GM12878 (cell line): ENCODE measurements around the gene AGAP1. TPM values are rescaled to one million over a fixed set of nuclear protein-coding genes. Genes with fewer than 3 reads are reported as not detected.

ENCODE experiments used
- ATAC-seq: fragments of 200-7000 bp; cut with Tn5 transposase; 3 replicates; pipeline ENCODE4 v1.9.1; 2020; ENCODE audit warnings: mild to moderate bottlenecking, moderate library complexity
- BruUV-seq: library from RNA; stranded (reverse); fragments of 400-500 nt; replicated peaks from 2 replicates; lab custom pipeline; 2021; lab: Mats Ljungman, UMichigan
- CTCF ChIA-PET: fragments of 300-600 bp; sonication (Branson Sonifier 250); formaldehyde crosslinking; extraction: SDS; loops from one replicate; lab custom pipeline; 2021; ENCODE audit warnings: inconsistent platforms; lab: Yijun Ruan, JAX
- POLR2A ChIA-PET: fragments of 350-600 bp; formaldehyde crosslinking; extraction: SDS; loops from one replicate; lab custom pipeline; 2021; ENCODE audit warnings: inconsistent platforms; lab: Charles Lee
- RAD21 ChIA-PET: fragments of 300-600 bp; sonication (Branson Sonifier 250); formaldehyde crosslinking; loops from one replicate; lab custom pipeline; 2023; ENCODE audit warnings: antibody characterized with exemption; ENCODE audit not compliant: unreplicated experiment; lab: Charles Lee
- SMC1A ChIA-PET: fragments of 300-600 bp; sonication (Branson Sonifier 250); formaldehyde crosslinking; loops from one replicate; lab custom pipeline; 2023; ENCODE audit not compliant: unreplicated experiment, uncharacterized antibody; lab: Charles Lee
- DNase-seq: peaks from one replicate; pipeline ENCODE4 v3.0.0-alpha.2; 2011; ENCODE audit warnings: low read depth, low spot score
- FAIRE-seq: peaks from 3 replicates; lab custom pipeline; 2011; peaks lifted over from hg19 to GRCh38; lab: Jason Lieb, UNC
- H2AFZ ChIP-seq: 2 replicates; pipeline ENCODE4 v1.6.0; 2011; ENCODE audit warnings: low read depth, low read length, control low read depth; ENCODE audit not compliant: control insufficient read depth
- H3K27ac ChIP-seq: 2 replicates; pipeline ENCODE4 v1.5.1; 2011; ENCODE audit warnings: control low read depth; ENCODE audit not compliant: control insufficient read depth, insufficient read depth
- H3K27me3 ChIP-seq, 2 experiments: replicated peaks in 1 of 2; 2 replicates each; pipeline versions ENCODE4 v1.6.0 to v1.6.1; 2011; ENCODE audit warnings: low read length in 1 of 2; ENCODE audit not compliant: control insufficient read depth in 2 of 2, insufficient read depth in 2 of 2
- H3K36me3 ChIP-seq, 2 experiments: 2 replicates each; pipeline ENCODE4 v1.5.1; 2011; ENCODE audit warnings: low read length in 1 of 2; ENCODE audit not compliant: control insufficient read depth in 2 of 2, insufficient read depth in 2 of 2
- H3K4me1 ChIP-seq: 2 replicates; pipeline ENCODE4 v1.6.1; 2011; ENCODE audit warnings: mild to moderate bottlenecking, low read length, moderate library complexity, mixed read lengths; ENCODE audit not compliant: control insufficient read depth, insufficient read depth
- H3K4me2 ChIP-seq: 2 replicates; pipeline ENCODE4 v1.6.0; 2011; ENCODE audit warnings: control low read depth; ENCODE audit not compliant: control insufficient read depth, insufficient read depth
- H3K4me3 ChIP-seq: fragments of 200-600 bp; sonication (generic); 2 replicates; pipeline ENCODE4 v1.5.1; 2016
- H3K79me2 ChIP-seq: 2 replicates; pipeline ENCODE4 v1.6.0; 2011; ENCODE audit warnings: low read length; ENCODE audit not compliant: control insufficient read depth, insufficient read depth
- H3K9ac ChIP-seq: 2 replicates; pipeline ENCODE4 v1.8.0; 2011; ENCODE audit warnings: low read length, control low read depth, mixed read lengths; ENCODE audit not compliant: control insufficient read depth, insufficient read depth
- H3K9me3 ChIP-seq: replicated peaks from 3 replicates; pipeline ENCODE4 v1.5.1; 2011; ENCODE audit warnings: mild to moderate bottlenecking, low read length; ENCODE audit not compliant: control insufficient read depth, insufficient read depth
- H4K20me1 ChIP-seq: 2 replicates; pipeline ENCODE4 v1.6.0; 2011; ENCODE audit not compliant: control insufficient read depth, insufficient read depth
- ATF2 ChIP-seq: IDR thresholded peaks from 2 replicates; pipeline ENCODE4 v1.6.1; 2012; ENCODE audit warnings: low read length, inconsistent platforms
- ATF7 ChIP-seq: fragments of 450-650 bp; IDR thresholded peaks from 2 replicates; pipeline ENCODE4 v1.6.1; 2016; ENCODE audit warnings: low read depth, mild to moderate bottlenecking
- BRCA1 ChIP-seq: IDR thresholded peaks from 2 replicates; pipeline ENCODE4 v1.6.1; 2011; ENCODE audit warnings: low read depth, low read length, improper control_type of control experiment
- CREM ChIP-seq: IDR thresholded peaks from 2 replicates; pipeline ENCODE4 v1.6.1; 2014; ENCODE audit warnings: antibody characterized with exemption, low read depth
- DPF2 ChIP-seq: fragments of 450-650 bp; IDR thresholded peaks from 2 replicates; pipeline ENCODE4 v1.6.1; 2017; ENCODE audit warnings: mild to moderate bottlenecking
- ETV6 ChIP-seq, 2 experiments: fragments of 450-650 bp in 1 of 2; IDR thresholded peaks in 1 of 2; conservative IDR thresholded peaks in 1 of 2; 2 replicates each; pipeline ENCODE4 v1.6.1; 2014; ENCODE audit warnings: antibody characterized with exemption in 1 of 2, borderline replicate concordance in 1 of 2, low read depth in 1 of 2, mild to moderate bottlenecking in 1 of 2, moderate library complexity in 1 of 2
- FOXM1 ChIP-seq: IDR thresholded peaks from 2 replicates; pipeline ENCODE4 v1.6.1; 2012; ENCODE audit warnings: low read depth, mild to moderate bottlenecking, inconsistent platforms, low read length, moderate library complexity
- GABPA ChIP-seq: IDR thresholded peaks from 2 replicates; pipeline ENCODE4 v1.6.1; 2014; ENCODE audit warnings: antibody characterized with exemption, low read depth, mild to moderate bottlenecking, inconsistent platforms
- HSF1 ChIP-seq: fragments of 150-350 bp; IDR thresholded peaks from 2 replicates; pipeline ENCODE4 v1.6.1; 2014; ENCODE audit warnings: mild to moderate bottlenecking, low read depth, low read length
- IKZF2 ChIP-seq, 2 experiments: fragments of 450-650 bp; IDR thresholded peaks; 2 replicates each; pipeline ENCODE4 v1.6.1; 2017; ENCODE audit warnings: mild to moderate bottlenecking in 2 of 2, moderate library complexity in 2 of 2
- MLLT1 ChIP-seq: fragments of 450-650 bp; IDR thresholded peaks from 2 replicates; pipeline ENCODE4 v1.6.1; 2016; ENCODE audit warnings: mild to moderate bottlenecking
- NR2F1 ChIP-seq: fragments of 450-650 bp; conservative IDR thresholded peaks from 2 replicates; pipeline ENCODE4 v1.6.1; 2017; ENCODE audit warnings: mild to moderate bottlenecking
- PAX5 ChIP-seq: IDR thresholded peaks from 2 replicates; pipeline ENCODE4 v1.6.1; 2011; ENCODE audit warnings: low read depth, low read length, borderline replicate concordance
- PKNOX1 ChIP-seq: fragments of 450-650 bp; IDR thresholded peaks from 2 replicates; pipeline ENCODE4 v1.6.1; 2016; ENCODE audit warnings: mild to moderate bottlenecking
- SKIL ChIP-seq: fragments of 450-650 bp; IDR thresholded peaks from 2 replicates; pipeline ENCODE4 v1.6.1; 2017; ENCODE audit warnings: mild to moderate bottlenecking, low read depth, inconsistent platforms; ENCODE audit not compliant: poor library complexity, severe bottlenecking
- SPI1 ChIP-seq: IDR thresholded peaks from 2 replicates; pipeline ENCODE4 v1.6.1; 2011; ENCODE audit warnings: low read depth, mild to moderate bottlenecking, low read length, moderate library complexity, borderline replicate concordance; ENCODE audit not compliant: insufficient read depth
- TARDBP ChIP-seq: IDR thresholded peaks from 2 replicates; pipeline ENCODE4 v1.6.1; 2016; ENCODE audit warnings: borderline replicate concordance
- ZZZ3 ChIP-seq: IDR thresholded peaks from 2 replicates; pipeline ENCODE4 v1.6.1; 2011; ENCODE audit warnings: low read depth; ENCODE audit not compliant: control insufficient read depth, insufficient read length
- WGBS: methylation state at CpG from one replicate; pipeline ENCODE4 v1.1.6; 2016; ENCODE audit warnings: low lambda C conversion rate; ENCODE audit not compliant: insufficient replicate concordance, insufficient coverage; ENCODE audit errors: missing lambda C conversion rate; 5-methylcytosine and 5-hydroxymethylcytosine counted together
- in situ Hi-C: fragments of 300-500 bp; cut with MboI; formaldehyde crosslinking; loops from 9 replicates; pipeline ENCODE4 v1.14.3; 2018; ENCODE audit warnings: mixed read lengths
- intact Hi-C: fragments of 100-400 bp; cut with micrococcal nuclease; formaldehyde crosslinking; loops from one replicate; pipeline ENCODE4 v1.14.2; 2022; ENCODE audit not compliant: unreplicated experiment
- polyA plus RNA-seq, 11 experiments: library from polyadenylated mRNA; depleted of rRNA in 4 of 11; unstranded in 6 of 11; stranded (reverse) in 5 of 11; fragments of >200 nt; fragmentation: Nextera tagmentation in 4 of 11; fragmentation: Illumina TruSeq in 1 of 11; extraction: Ambion mirVana in 4 of 11; extraction: Trizol in 1 of 11; gene quantifications; 1 replicate in 1 of 11; 2 replicates in 10 of 11; pipeline versions ENCODE4 v1.2.1 to v1.2.3, GENCODE V29; 2011 to 2016; ENCODE audit warnings: inconsistent platforms in 2 of 11, missing spikeins in 2 of 11, low read depth in 1 of 11
- total RNA-seq, 4 experiments: library from RNA; depleted of rRNA in 3 of 4; stranded (reverse); fragments of >200 nt in 3 of 4; fragmentation: Illumina TruSeq in 1 of 4; extraction: Trizol in 1 of 4; gene quantifications; 2 replicates each; pipeline versions ENCODE4 v1.2.1 to v1.2.3, GENCODE V29; 2013 to 2021

AGAP1 gene
- total and polyA plus RNA-seq, 10 of the 15 experiments (the other 5 are each of a cell fraction or from before 2014, with no cell fraction given): 0.05 to 0.15 (median 0.06) TPM; not detected in 7

- 29% methylated on average over 6 of the region's 6 CpGs for WGBS
- intact Hi-C loops (no loop called here), in situ Hi-C loops (no loop called here)
- no peaks in the 10 kb centered on the region for H3K36me3 ChIP-seq
- no peak overlapping the region for H3K4me2 ChIP-seq
- ATAC-seq (peak; percentile 100), FAIRE-seq (peak; percentile 77), DNase-seq (peak; percentile 43)
- no peak overlapping the region for H3K4me3 ChIP-seq
- CTCF ChIA-PET: no interaction called here
- POLR2A ChIA-PET: no interaction called here
- 0 out of 4 replicates have a peak, but pooled peaks cover 0 to 2% of the 10 kb centered on the region in 2 experiments for H3K27me3 ChIP-seq
- no peak overlapping the region for H3K9ac ChIP-seq
- H3K79me2 ChIP-seq: no peaks in the 10 kb centered on the region
- no peaks in the 10 kb centered on the region for H4K20me1 ChIP-seq
- peaks cover 3% of the 10 kb centered on the region; the same call in 1 of the 2 replicates for H3K4me1 ChIP-seq
- H3K9me3 ChIP-seq: no peaks in the 10 kb centered on the region
- RAD21 ChIA-PET: no interaction called here
- no TSS peak for BruUV-seq
- no peak overlapping the region for H2AFZ ChIP-seq
- H3K27ac ChIP-seq: no peak overlapping the region
- SMC1A ChIA-PET: no interaction called here
- TF ChIP-seq ATF2: no peak
- TF ChIP-seq GABPA: no peak
- no peak for TF ChIP-seq HSF1
- TF ChIP-seq ATF7: no peak
- 0 out of 2 replicates have a peak, but pooled peaks have one; percentile 31 for TF ChIP-seq MLLT1
- no peak for TF ChIP-seq PKNOX1
- peak; percentile 33; the same call in 1 of the 2 replicates for TF ChIP-seq PAX5
- TF ChIP-seq SPI1: peak; percentile 98
- TF ChIP-seq ETV6 (conservative IDR thresholded peaks at IDR 0.05 in 1 of 2, IDR thresholded peaks at IDR 0.05 in 1 of 2; ENCODE audit: borderline replicate concordance in 1 of 2, low read depth in 1 of 2): peak in 1 of 2 experiments; percentile 33; a peak in 1 of 4 replicates
- TF ChIP-seq NR2F1: 0 out of 2 replicates have a peak, but pooled peaks have one; percentile 13
- no peak for TF ChIP-seq FOXM1
- no peak for TF ChIP-seq BRCA1
- no peak for TF ChIP-seq SKIL
- peak; percentile 86 for TF ChIP-seq DPF2
- no peak for TF ChIP-seq CREM
- TF ChIP-seq ZZZ3: no peak
- TF ChIP-seq TARDBP: no peak
- peak in 1 of 2 experiments; percentile 49; a peak in 2 of 4 replicates for TF ChIP-seq IKZF2 (IDR thresholded peaks at IDR 0.05)
Measured at GRCh38 chr2:235908826-235909225, 415.0 kb downstream of the AGAP1 start.
